ENCODE measurements around the gene CLEC14A.

DNA sequence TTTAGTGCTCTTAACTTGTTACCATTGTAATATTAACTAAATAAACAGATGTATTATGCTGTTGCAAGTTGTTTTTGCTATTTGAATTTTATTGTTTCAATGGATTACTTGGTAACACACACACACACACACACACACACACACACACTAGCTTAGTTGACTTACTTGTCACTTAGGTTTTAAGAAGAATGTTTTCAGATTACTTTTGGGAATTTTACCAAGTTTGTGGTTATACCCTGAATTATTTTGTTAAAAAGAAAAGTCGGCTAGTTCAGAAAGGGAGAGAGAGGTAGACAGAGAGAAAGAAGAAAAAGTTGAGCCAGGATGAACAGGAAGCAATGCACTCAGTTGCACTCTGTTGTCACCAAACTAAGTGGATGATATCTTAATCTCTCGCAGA, 42.9 kb downstream of the CLEC14A start:
- TF ChIP-seq, protein P1, sequence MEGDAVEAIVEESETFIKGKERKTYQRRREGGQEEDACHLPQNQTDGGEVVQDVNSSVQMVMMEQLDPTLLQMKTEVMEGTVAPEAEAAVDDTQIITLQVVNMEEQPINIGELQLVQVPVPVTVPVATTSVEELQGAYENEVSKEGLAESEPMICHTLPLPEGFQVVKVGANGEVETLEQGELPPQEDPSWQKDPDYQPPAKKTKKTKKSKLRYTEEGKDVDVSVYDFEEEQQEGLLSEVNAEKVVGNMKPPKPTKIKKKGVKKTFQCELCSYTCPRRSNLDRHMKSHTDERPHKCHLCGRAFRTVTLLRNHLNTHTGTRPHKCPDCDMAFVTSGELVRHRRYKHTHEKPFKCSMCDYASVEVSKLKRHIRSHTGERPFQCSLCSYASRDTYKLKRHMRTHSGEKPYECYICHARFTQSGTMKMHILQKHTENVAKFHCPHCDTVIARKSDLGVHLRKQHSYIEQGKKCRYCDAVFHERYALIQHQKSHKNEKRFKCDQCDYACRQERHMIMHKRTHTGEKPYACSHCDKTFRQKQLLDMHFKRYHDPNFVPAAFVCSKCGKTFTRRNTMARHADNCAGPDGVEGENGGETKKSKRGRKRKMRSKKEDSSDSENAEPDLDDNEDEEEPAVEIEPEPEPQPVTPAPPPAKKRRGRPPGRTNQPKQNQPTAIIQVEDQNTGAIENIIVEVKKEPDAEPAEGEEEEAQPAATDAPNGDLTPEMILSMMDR (optimal IDR thresholded peaks at IDR 0.05 in 1 of 3, IDR thresholded peaks at IDR 0.05 in 1 of 3, conservative IDR thresholded peaks at IDR 0.05 in 1 of 3; ENCODE audit: extremely low read depth in 1 of 3, insufficient read depth in 2 of 3, low read length in 3 of 3): no peak
- TF ChIP-seq EZH2 (IDR thresholded peaks at IDR 0.05; ENCODE audit: low read length): no peak

Data from keratinocyte (primary cell).